GM06990 (cell line): ENCODE data around the gene SARDH.

ENCODE experiments used
- DNase-seq: peaks from one replicate; pipeline ENCODE4 v3.0.0-alpha.2; 2011; ENCODE audit not compliant: insufficient read length; ENCODE audit errors: extremely low read depth
- H3K27me3 ChIP-seq: replicated peaks from 2 replicates; pipeline ENCODE4 v1.6.0; 2011; ENCODE audit warnings: low read length; ENCODE audit not compliant: control insufficient read depth, insufficient read depth
- H3K36me3 ChIP-seq: 2 replicates; pipeline ENCODE4 v1.5.1; 2011; ENCODE audit warnings: low read length; ENCODE audit not compliant: control insufficient read depth, insufficient read depth
- H3K4me3 ChIP-seq: replicated peaks from 2 replicates; pipeline ENCODE4 v1.5.1; 2011; ENCODE audit warnings: low read depth, mild to moderate bottlenecking, control low read depth, low read length
- CTCF ChIP-seq: IDR thresholded peaks from 2 replicates; pipeline ENCODE4 v1.5.1; 2011; ENCODE audit warnings: low read length, control low read depth, mild to moderate bottlenecking, inconsistent platforms; ENCODE audit not compliant: insufficient read depth, poor library complexity, severe bottlenecking

The SARDH gene

GRCh38 chr9:133761641-133762248 lies 23.6 kb upstream of the SARDH start:
- no peak for TF ChIP-seq CTCF
- Histone ChIP-seq H3K4me3 (no peak overlapping the region), H3K36me3 (peaks cover 14% of the 10 kb centered on the region), H3K27me3 (no peaks in the 10 kb centered on the region)
- DNase-seq = no peak

- Histone ChIP-seq H3K27me3 (no peaks in the 10 kb centered on the region), H3K36me3 (peaks cover 14% of the 10 kb centered on the region), H3K4me3 (no peak overlapping the region)
- no peak for DNase-seq
- TF ChIP-seq CTCF = no peak
Measured at GRCh38 chr9:133760713-133761290, 22.6 kb upstream of the SARDH start.

- H3K4me3 ChIP-seq = no peak overlapping the region
- H3K27me3 ChIP-seq = no peaks in the 10 kb centered on the region
- peaks cover 14% of the 10 kb centered on the region for H3K36me3 ChIP-seq
- no peak for TF ChIP-seq CTCF
- DNase-seq = no peak
Measured at GRCh38 chr9:133759946-133760345, 21.8 kb upstream of the SARDH start.

GRCh38 chr9:133759146-133759900 lies 21.2 kb upstream of the SARDH start:
- Histone ChIP-seq H3K27me3 (no peaks in the 10 kb centered on the region), H3K4me3 (no peak overlapping the region), H3K36me3 (peaks cover 14% of the 10 kb centered on the region)
- no peak for DNase-seq
- no peak for TF ChIP-seq CTCF

GRCh38 chr9:133758228-133758627 lies 20.1 kb upstream of the SARDH start:
- DNase-seq = no peak
- Histone ChIP-seq H3K36me3 (peaks cover 5% of the 10 kb centered on the region), H3K4me3 (no peak overlapping the region), H3K27me3 (no peaks in the 10 kb centered on the region)
- no peak for TF ChIP-seq CTCF
